Cardiac muscle cell (in vitro differentiated cells and primary cell): ENCODE results near the gene PNMA6F. TPM values are rescaled to one million over a fixed set of nuclear protein-coding genes. Genes with fewer than 3 reads are reported as not detected.

Experiments
- DNase-seq, 2 donors: peaks; one replicate each; pipeline versions ENCODE4 v3.0.0 to v3.0.0-alpha.2; 2010 to 2017; ENCODE audit warnings: low read depth in 1 of 2, low spot score in 1 of 2
- H3K27ac ChIP-seq: fragments of 200-600 bp; sonication (generic); 2 replicates; pipeline ENCODE4 v1.5.1; 2016
- H3K27me3 ChIP-seq: fragments of 200-600 bp; sonication (generic); 2 replicates; pipeline ENCODE4 v1.6.0; 2016; ENCODE audit warnings: control low read depth
- H3K36me3 ChIP-seq: fragments of 200-600 bp; sonication (generic); 2 replicates; pipeline ENCODE4 v1.5.1; 2016; ENCODE audit warnings: control low read depth
- H3K4me1 ChIP-seq: fragments of 200-600 bp; sonication (generic); 2 replicates; pipeline ENCODE4 v1.8.1; 2017; ENCODE audit warnings: low read depth, mild to moderate bottlenecking, mixed run types
- H3K4me3 ChIP-seq: fragments of 200-600 bp; sonication (generic); 2 replicates; pipeline ENCODE4 v1.5.1; 2016; ENCODE audit warnings: mild to moderate bottlenecking
- H3K9me3 ChIP-seq: fragments of 200-600 bp; sonication (generic); 2 replicates; pipeline ENCODE4 v1.5.1; 2017; ENCODE audit warnings: low read depth, mild to moderate bottlenecking, control low read depth
- polyA plus RNA-seq: library from polyadenylated mRNA; unstranded; fragments of >200 nt; fragmentation: Nextera tagmentation; extraction: Ambion mirVana; gene quantifications from 2 replicates; pipeline ENCODE4 v1.2.1, GENCODE V29; 2016
- total RNA-seq: library from RNA; depleted of rRNA; stranded (reverse); fragments of >200 nt; gene quantifications from 2 replicates; pipeline ENCODE4 v1.2.3, GENCODE V29; 2016
- TF ChIP-seq, protein P1 (sequence below): IDR thresholded peaks from 2 replicates; pipeline ENCODE4 v1.5.1; 2012; ENCODE audit warnings: low read depth, mild to moderate bottlenecking, low read length

PNMA6F gene
- total and polyA plus RNA-seq, 2 experiments from 2014 or later, result not detected

DNA sequence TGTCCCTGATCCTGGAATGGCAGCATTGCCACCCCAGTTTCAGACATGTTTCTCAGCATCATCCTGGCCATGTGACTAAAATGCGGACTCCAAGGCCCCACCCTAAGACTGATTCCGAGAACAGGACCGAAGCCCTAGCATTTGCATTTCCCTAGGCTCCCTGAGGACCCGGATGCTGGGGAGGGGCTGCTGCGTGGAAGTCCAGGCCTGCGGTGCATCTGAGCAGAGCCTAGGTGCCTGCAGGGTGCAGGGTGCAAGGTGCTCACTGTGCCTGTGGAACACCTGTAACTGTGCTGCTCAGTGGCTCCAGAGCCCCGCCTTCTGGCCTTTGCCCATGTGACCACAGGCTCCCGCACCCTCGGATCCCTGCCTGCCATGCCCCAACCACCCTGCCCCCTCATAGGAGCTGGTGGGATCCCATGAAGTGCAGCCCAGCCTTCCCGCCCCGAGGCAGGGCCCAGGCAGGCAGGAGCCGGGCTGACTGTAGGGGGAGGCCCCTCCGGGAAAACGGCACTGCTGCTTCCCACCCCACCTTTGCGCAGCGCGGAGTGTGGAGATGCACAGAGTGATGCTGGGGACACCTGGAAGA, 14.9 kb downstream of the PNMA6F start:
- no peaks in the 10 kb centered on the region for H3K9me3 ChIP-seq
- no peaks in the 10 kb centered on the region for H3K4me1 ChIP-seq
- H3K36me3 ChIP-seq, result no peaks in the 10 kb centered on the region
- H3K27me3 ChIP-seq, result no peaks in the 10 kb centered on the region
- no peak for DNase-seq
- TF ChIP-seq, protein P1, sequence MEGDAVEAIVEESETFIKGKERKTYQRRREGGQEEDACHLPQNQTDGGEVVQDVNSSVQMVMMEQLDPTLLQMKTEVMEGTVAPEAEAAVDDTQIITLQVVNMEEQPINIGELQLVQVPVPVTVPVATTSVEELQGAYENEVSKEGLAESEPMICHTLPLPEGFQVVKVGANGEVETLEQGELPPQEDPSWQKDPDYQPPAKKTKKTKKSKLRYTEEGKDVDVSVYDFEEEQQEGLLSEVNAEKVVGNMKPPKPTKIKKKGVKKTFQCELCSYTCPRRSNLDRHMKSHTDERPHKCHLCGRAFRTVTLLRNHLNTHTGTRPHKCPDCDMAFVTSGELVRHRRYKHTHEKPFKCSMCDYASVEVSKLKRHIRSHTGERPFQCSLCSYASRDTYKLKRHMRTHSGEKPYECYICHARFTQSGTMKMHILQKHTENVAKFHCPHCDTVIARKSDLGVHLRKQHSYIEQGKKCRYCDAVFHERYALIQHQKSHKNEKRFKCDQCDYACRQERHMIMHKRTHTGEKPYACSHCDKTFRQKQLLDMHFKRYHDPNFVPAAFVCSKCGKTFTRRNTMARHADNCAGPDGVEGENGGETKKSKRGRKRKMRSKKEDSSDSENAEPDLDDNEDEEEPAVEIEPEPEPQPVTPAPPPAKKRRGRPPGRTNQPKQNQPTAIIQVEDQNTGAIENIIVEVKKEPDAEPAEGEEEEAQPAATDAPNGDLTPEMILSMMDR, result no peak
- H3K4me3 ChIP-seq, result no peak overlapping the region
- H3K27ac ChIP-seq, result no peak overlapping the region

DNA sequence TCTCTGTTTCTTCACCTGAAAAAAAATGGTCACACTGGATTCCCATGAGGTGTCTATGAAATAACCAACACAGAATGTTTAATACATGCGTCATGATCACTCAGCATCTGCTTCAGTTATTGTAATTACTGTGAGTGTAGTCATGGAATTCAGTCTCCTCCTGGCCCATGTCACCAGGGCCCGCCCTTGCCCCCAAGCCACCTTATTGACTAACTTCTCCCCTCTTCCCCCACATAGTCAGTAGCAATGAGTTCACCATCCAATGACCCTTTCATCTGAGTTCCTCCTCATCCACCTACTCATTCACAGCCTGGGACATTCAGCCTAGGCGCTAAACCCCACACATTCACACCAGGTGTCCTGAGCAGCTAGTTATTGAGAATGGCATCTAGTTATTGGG, 15.6 kb downstream of the PNMA6F start:
- TF ChIP-seq, protein P1, result no peak
- no peaks in the 10 kb centered on the region for H3K4me1 ChIP-seq
- no peak overlapping the region for H3K4me3 ChIP-seq

DNA sequence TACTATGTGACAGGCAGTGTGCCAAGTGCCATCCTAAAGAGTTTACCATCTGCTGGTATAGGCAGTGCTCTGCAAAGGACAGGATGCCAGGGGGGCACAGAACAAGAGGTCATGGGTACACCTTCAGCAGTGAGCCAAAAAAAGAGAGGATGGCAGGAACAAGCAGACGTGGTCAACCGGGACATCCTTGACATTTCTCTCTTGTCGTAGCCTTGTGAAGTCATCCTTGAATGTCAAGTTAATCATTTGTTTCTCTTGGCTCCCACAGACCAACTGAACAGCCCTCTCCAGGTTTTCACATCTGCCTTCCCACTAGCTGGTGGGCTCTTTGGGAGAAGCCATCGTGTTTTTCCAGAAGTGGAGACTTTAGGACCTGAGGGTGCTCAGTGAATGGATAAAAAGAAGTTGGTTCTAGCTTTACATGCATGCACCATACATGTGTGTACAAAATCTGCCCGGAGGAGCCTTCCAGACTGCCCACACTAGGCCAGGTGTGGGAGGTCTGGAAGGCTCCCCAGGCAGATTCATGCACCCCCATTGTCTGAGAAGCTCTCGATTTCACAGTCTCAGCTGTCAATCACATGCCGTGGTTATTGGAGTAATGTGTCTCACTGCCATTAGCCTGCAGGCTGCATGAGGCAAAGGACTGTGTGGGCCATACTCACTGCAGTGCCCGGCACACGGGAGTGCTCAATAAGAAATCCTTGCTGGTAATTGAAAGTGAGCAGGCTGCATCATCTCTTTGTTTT, 16.4 kb downstream of the PNMA6F start:
- Histone ChIP-seq H3K27me3 (no peaks in the 10 kb centered on the region), H3K4me1 (no peaks in the 10 kb centered on the region), H3K36me3 (no peaks in the 10 kb centered on the region), H3K9me3 (no peaks in the 10 kb centered on the region), H3K4me3 (no peak overlapping the region), H3K27ac (no peak overlapping the region)
- no peak for DNase-seq
- TF ChIP-seq, protein P1, result no peak

More for the DNA sequence above, 15.6 kb downstream of the PNMA6F start:
- no peak overlapping the region for H3K27ac ChIP-seq
- DNase-seq, result no peak
- no peaks in the 10 kb centered on the region for H3K36me3 ChIP-seq
- H3K27me3 ChIP-seq, result no peaks in the 10 kb centered on the region
- H3K9me3 ChIP-seq, result no peaks in the 10 kb centered on the region

DNA sequence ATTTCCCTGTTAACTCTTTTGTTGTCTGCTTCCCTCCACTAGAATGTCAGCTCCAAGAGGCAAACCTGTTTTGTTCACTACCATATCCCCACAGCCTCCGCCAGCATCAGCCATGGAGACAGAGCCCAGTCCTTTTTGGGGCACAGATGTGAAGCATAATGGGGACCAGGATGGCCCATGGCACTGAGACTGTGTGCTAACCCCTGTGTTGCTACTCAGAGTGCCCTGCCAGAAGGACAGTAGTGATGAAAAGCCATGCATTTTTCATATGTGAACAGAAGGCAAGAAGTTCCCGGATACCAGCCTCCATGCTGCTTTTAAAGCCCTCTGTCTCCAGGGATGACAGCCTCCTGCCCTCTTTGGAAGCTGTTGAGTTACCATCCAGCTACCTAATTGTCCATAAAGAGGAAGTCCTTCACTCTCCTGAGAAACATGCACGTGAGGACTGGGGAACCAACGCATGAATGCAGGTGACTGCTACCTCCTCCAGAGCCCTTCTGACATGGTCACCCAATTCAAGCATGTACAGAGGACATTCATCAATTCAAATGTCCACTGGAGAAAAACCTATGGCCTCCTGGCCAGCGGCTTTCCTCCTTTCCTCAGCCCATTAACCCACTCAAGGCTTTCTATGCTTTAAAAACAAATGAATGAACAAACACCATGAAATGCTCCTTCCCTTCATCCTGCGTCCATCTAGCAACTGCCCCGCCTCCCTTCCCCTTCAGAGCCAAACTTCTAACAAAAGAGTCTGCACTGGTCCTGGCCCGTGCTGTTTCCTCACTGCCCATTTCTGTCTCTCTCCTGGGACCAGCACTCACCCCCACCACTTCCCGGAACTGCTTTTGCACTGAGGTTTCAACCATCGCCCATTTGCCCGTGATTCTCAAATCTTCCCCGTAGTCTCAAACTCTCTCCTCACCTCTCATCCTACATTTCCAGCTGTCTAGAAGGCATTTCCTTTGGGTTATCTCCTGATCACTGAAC, 18.0 kb downstream of the PNMA6F start:
- Histone ChIP-seq H3K36me3 (no peaks in the 10 kb centered on the region), H3K4me3 (no peak overlapping the region), H3K4me1 (no peaks in the 10 kb centered on the region), H3K27me3 (no peaks in the 10 kb centered on the region), H3K9me3 (no peaks in the 10 kb centered on the region), H3K27ac (no peak overlapping the region)
- TF ChIP-seq, protein P1, result no peak
- DNase-seq, result no peak

GRCh38 chrX:153302796-153303195, 18.8 kb downstream of the PNMA6F start:
- H3K4me1 ChIP-seq, result no peaks in the 10 kb centered on the region
- TF ChIP-seq, protein P1, result no peak

More at GRCh38 chrX:153302796-153303195, 18.8 kb downstream of the PNMA6F start:
- no peak overlapping the region for H3K27ac ChIP-seq
- H3K9me3 ChIP-seq, result no peaks in the 10 kb centered on the region
- no peaks in the 10 kb centered on the region for H3K36me3 ChIP-seq
- DNase-seq, result no peak
- no peaks in the 10 kb centered on the region for H3K27me3 ChIP-seq
- H3K4me3 ChIP-seq, result no peak overlapping the region
